Stimulated activated CD8-positive, alpha-beta memory T cell treated with anti-CD3 and anti-CD28 coated beads, Interleukin-7, amount 100 ng/mL, for 4 hours (primary cell): ENCODE data around the gene C1QTNF5.
"Not testable (repeated sequence)": the region's sequence is repeated elsewhere in the genome, so short reads cannot be mapped to it uniquely, and the experiment has no call there.

Source experiments
- DNase-seq, 2 donors: peaks; one replicate each; pipeline ENCODE4 v3.0.0-alpha.2; 2020; ENCODE audit warnings: low read depth in 2 of 2

C1QTNF5 gene, protein sequence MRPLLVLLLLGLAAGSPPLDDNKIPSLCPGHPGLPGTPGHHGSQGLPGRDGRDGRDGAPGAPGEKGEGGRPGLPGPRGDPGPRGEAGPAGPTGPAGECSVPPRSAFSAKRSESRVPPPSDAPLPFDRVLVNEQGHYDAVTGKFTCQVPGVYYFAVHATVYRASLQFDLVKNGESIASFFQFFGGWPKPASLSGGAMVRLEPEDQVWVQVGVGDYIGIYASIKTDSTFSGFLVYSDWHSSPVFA

DNA sequence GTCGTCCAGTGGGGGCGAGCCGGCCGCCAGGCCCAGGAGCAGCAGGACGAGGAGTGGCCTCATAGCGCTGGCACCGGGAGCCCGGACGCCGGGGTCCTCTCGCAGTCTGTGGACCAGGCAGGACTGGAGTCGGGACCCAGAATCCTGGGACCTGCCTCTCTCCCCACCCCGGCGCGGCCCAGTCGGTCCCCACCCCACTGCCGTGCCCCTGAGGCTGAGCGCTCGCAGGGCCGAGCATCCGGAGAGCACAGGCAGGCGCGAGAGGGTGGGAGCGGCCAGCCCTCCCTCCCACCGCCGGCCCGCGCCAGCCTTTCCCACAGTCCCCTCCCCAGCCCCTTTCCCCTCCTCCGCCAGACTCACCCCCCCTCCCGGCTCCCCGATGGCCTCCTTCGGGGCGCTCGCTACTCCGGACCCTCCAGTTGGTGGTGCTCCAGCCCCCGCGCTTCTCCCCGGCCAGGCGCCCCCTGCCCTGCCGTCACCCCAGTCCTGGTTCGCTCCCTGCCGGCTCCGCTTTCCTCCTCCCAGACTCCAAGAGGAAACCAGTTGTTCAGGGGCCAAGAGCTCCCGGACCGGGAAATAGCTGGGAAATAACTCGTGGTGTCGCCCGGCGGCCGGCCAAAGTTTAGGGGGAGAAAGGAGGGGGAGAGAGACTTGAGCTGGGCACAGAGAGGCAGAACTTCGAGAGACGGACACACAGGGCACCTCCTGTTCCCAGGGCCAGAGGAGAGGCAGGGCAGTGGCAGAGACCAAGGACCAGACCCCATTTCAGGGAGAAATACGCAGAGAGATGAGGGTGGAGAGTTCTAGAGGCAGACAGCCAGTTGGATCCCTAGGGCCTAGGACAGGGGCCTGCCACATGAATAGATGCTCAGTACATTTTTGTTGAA is at the start of gene C1QTNF5:
Gene C1QTNF5, minus strand, starts transcription at position 549 of the 887 bp plus-strand sequence. Its CDS starts 486 bp downstream, at position 63.
- DNase-seq = no peak

DNA sequence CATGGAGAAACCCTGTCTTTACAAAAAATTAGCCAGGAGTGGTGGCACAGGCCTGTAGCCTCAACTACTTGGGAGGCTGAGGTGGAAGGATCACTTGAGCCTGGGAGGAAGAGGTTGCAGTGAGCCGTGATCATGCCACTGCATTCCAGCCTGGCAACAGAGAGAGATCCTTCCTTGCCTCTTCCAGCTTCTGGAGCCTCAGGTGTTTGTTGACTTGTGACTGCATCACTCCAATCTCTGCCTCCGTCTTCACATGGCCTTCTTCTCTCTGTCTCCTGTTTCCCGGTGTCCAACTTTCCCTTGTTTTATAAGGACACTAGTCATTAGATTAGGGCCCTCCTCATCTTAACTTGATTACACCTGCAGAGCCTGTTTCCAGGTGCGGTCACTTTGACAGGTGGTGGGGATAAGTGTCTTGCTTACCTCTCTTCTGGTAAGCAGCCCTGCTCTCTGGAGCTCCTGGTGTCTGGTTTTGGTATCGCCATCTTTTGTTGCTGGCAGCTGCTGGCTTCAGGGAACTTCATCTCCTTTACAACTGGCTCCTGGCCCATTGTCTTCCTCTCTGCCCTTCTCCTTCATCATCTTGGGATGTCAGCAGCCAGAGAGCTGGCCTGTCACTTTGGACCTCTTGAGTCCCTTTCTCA is 49.0 kb upstream of the C1QTNF5 start:
- DNase-seq = no peak

DNA sequence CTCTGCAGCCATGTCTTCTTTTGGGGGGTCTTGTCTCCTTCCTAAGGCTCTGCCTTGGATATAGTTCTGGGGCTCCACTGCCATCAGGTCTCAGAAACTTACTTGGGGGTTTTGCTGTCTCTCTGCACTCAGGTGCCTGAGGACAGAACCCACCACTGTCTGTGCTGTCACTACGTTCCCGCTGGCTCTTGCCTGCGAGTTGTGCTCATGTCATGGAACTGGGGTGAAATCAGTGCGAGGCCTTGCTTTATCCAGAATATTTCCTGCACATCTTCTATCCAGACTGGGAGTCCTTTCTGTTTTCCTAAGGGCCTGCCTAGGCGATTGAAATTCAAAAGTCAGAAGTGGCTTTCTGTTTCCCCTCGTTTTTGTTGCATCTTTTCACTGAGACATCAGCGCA is 47.4 kb upstream of the C1QTNF5 start:
- no peak for DNase-seq

DNA sequence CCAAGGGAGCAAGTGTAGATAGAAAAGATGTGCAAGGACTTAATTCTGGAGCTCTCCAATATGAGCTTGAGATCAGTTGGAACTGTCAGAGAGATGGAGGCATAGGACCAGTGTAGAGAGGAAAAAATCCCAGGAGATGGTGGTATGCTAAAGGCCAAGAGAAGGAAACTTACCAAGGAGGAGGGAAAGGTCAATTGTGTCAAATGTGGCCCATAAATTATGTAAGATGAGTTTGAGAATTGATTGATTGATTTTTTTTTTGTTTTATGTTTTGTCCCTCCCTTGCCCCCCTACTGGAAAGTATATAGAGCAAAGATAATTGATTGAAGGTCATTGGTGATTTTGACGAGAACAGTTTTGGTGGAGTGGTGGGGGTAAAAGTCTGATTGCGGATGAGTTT is 43.6 kb upstream of the C1QTNF5 start:
- no peak for DNase-seq

DNA sequence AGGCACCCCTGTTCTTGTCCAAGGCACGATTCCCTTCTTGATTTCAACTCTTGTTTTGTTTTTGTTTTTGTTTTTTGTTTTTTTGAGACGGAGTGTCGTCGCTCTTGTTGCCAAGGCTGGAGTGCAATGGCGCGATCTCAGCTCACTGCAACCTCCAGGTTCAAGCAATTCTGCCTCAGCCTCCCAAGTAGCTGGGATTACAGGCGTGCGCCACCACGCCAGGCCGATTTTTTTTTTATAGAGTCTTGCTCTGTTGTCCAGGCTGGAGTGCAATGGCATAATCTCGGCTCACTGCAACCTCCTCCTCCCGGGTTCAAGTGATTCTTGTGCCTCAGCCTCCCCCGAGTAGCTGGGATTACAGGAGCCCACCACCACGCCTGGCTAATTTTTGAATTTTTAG is 41.8 kb upstream of the C1QTNF5 start:
- not testable (repeated sequence) for DNase-seq

DNA sequence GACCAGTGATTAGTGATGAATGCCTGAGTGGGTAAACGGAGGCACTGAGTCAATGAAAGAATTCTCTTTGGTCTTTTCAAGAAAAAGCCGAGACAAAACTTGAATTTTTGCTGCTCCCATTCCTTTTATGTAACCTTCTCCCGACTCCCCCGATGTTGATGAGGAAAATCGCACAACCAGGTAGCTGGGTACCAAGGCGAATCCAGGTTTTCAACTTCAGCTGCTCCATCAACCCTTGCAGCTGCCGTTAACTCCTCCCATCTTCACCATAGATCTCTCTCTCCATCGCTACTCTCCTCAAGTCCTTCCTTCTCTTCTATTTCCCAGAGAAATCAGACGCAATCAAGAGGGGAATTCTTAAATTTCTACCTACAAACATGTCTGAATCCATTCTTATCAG is 41.4 kb upstream of the C1QTNF5 start:
- DNase-seq = no peak

DNA sequence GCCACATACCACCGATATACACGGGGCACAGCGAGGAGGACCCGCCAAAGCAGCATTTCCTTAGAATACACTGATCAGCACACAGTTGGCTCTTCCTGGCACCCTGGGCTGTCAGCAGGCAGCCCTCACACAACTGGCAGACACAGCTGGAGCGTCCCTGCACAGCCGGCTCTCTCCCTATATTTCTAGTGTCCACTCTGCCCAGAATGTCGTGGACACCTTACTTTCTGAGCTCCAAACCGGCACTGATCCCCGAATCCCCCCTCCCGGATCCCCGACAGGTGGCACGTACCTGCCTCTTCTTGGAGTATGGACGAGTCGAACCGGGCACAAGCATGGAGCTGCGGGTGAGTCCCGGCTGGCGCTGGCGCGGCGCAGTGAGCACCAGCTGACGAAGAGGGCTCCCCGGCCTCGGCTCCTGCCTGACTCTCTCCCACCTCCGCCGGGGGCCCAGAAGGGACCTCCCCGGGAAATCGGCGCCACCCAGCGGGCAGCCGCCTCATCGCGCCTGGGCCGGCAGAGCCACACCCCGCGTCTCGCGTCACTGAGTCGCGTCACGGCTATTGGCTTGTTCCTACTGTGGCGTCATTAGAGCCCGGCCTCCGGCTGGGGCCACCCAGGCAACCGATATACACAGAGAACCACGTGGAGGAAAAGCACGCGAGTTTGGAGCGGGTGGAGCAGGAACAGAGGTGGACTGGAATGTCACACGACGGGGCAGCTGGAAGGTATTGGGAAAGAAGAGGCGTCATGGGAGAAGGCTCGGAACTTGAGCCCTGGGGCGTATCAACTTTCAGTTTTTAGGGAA is 40.7 kb upstream of the C1QTNF5 start, which contains the start of gene USP2:
Gene USP2, minus strand, starts transcription at position 510 of the 808 bp plus-strand sequence. CDS start 8,210 bp downstream, outside the sequence.
- DNase-seq = peak; percentile 90 to 95

DNA sequence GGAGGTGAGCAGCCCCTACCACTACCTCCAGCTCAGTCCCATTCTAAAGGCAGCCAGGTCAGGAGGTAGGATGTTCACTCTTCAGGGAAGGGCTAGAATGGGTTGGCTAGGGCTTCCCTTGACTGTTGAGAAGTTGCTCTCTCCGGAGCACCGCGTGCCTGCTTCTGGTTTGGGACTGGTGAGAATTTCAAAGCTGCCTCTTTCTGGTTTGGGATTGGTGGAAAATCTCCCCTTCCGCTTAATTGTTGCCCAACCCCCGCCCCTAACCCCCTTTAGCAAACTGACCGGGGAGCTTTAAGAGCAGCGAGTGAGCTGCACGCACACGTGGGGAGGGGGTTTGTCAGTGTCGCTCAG is 40.1 kb upstream of the C1QTNF5 start:
- DNase-seq = no peak

DNA sequence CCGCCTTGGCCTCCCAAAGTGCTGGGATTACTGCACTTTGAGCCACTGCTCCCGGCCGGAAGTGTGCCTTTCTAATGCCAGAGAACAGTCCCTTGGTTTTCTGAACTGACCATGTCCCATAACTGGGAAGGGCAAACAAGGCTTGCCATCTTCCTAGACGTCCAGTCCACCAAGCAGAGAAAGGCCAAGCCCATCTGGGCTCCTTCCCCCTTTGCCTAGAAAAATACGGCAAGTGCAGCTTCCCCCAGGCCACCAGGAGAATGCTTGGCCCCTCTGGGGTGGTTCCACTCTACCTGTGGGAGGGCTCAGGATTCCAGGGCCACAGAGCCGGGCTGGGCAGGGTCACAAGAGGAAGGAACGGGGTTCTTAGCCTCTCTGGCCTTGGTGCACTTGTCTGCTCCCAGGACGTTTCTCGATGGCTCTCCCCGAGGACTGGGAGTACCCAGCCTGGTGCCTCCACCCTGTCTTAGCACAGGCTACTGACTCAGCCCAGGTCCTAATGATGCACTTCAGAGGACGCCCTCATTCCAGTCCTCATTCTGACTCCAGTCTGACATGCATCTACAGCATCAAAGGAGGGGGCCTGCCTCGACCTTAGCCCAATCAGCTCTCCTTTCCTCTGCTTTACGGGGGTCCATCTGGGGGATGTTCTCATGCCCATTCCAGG is 39.6 kb upstream of the C1QTNF5 start:
- no peak for DNase-seq

DNA sequence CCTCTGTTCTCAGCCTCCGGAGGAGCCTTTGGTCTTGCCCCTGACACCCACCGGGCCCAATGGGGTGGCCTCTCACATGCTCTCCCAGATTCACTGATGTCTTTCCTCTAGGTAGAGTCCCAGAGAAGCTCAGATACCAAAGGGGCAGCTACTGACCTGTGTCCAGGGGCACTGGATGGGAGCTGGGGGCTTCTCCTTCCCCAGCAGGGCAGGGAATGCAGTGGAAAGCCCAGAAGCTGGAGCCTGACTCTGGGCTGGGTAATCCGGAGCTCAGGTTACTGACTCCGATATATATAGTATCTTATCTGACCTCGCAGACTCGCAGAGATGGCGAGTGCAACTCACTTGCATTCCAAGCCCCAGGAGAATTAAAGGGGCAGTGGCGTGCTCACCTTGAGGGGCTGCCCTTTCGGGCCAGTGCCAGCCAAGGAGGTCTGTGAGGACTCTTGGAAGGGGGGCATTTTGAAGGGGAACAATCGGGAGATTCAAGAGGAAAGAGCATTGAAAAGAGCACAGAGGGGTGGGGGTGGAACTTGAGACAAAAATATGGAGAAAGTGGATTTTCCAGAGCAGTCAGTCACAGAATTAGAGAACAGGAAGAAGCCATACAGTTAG is 38.3 kb upstream of the C1QTNF5 start:
- DNase-seq = no peak

DNA sequence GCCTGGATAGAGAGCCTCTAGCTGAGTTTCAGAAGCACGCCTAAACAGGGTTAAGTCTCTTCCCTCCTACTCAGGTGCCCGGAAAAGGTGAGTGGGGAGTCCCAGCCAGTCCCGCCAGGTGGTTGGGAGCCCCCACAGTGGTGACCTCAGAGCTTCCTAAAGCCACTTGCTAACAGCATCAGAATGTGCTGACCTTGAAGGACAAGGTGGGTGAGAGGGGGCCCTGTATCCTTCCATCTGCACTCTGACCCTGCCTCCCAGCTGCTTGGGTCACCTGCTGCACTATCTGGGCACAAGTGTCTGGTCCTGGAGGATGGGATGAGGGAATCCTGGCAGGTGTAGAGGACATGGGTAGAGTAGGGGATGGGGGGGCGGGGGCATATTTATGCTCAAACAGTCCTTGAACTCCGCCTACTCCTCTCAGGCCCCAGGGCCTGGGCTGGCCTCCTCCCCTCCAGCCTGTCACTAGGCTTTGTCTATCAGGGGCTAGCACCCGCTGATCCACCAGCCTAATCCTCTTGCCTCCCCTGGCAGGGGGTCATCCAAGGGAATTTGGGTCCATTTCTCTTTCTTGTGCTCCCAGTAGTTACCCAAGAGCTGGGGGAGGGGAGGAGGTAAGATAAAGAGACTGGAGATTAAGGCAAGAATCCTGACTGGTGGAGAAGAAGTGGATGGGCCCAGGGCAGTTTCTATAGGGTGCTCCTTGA is 37.4 kb upstream of the C1QTNF5 start:
- no peak for DNase-seq

DNA sequence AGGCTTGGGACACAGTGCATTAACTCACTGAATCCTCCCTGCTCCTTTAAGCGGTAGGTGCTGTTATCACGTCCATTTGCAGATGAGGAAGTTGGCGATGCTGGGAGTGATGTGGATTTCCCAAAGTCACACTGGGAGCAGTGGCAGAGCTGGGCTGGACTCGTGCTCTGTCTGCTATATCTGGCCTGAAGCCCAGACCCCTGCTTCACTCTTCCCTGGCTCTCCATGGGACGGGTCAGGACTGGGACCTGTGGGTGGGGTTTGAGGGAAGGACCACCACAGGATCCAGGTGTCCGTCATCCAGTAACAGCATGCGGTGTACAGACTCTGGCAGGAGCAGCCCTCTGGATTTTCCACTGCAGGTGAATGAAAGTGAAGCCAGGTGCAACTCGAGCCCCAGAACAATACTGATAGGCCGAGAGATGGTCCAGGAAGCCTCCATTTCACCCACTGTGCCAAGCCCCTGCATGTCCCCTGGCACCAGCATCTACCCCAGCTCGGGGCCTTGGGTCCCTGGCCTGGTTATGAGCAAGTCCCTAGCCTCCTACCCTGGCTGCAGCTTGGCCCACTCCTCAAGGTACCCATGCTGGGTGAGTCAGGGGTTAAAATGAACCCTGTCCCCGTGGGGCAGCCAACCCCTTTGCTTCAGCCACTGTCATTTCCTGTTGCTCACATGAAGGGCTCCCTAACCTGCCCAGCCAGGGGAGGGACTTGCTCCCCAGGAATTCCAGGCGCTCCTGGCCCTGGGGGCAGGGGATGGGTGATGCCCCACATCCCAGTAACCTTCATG is 36.6 kb upstream of the C1QTNF5 start:
- DNase-seq = no peak

DNA sequence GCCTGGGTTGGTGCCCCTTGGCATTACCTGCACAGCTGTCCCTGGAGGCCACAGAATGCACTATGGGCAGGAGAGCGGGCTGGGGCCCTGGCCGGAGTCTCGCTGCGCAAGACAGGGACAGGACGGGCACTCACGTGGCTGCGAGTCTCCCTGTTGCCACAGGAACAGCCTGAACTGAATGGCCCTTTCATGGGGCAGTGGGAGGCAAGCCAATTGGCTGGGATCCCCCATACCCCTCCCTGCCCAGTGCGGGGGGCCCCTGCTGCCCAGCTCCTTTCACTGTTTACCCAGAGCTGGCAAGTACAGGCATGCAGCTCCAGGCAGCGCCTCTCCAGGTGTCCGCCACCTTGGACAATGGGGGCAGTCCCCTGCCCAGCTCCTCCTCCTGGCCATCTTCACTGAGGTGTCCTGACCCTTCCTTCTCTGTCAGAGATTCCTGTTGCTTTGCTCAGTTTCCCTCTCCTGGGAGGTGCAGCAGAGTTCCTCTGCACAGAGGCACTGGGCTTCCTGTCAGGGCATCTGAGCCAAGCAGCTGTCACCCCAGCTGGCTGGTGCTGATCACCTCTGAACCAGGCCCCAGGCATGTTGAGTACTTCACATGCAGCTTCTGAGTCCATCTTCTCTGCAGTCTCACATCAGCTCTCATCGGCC is 35.6 kb upstream of the C1QTNF5 start:
- DNase-seq = no peak

DNA sequence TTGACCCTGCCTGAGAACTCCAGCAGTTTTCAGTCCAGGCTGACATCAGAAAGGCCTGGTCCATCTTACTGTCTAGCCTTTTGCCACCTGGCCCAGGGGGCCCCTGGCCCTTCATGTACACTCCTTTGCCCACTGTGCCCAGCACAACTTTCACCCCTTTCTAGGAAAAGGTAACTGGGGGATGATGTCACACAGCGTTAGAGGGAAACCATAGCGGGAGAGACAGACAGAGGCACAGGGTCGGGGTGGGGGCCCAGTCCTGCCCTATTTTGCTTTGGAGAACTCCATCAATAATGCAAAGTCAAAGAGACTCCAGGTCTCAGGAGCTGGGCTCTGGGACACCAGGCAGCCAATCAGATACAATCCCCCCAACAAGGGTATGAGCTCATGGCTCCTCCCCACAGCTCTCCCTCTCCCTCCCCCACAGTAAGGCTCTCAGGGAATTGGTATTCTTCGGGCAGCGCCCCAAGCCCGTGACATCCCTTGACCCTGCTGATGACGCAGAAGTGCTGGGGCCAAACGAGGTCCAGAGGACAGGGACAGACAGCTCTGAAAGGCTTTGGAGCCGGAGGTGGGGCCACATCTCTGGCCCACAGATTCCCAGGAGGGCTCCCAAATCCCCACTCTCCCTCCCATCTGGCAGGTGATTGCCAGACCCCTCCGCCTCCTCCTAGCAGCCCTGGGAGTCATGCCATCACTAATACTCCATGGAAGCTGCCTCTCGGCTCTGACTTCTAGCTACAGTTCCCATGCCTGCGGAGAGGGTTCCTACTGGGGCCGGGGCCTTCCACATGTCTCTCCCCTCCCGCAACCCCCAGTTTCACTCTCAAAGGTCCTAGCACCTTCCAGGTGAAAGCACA is 34.9 kb upstream of the C1QTNF5 start:
- no peak for DNase-seq

DNA sequence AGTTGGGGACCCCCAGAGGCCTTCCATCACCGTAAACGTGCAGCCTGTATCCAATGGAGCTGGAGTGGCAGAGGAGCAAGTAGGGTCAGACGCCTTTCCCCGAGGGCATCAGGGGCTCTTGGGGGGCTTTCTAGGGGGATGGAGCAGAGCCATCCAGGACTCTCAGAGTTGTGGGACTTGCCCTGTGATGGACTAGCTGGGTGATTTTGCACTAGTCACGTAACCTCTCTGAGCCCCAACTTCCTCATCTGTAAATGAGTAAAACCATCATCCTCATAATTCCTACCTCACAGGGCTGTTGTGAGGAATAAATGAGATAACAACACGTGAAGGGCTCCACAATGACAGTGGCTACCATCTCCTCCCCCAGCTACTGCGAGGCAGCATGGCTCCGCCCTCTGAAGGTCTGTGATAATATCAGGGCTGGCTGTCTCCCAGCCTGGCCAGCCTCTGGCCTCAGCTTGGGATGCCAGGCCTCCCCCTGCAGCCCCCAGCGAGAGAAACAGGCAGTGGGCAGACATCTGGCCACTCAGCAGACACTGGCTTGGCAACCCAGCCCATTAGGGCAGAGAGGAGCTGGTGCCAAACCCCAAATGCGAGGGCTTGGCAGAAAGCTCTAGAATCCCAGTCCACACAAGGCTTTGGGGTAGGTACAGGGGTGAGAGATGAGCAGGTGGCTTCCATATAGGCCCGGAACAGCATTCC is 34.1 kb upstream of the C1QTNF5 start:
- DNase-seq = no peak

DNA sequence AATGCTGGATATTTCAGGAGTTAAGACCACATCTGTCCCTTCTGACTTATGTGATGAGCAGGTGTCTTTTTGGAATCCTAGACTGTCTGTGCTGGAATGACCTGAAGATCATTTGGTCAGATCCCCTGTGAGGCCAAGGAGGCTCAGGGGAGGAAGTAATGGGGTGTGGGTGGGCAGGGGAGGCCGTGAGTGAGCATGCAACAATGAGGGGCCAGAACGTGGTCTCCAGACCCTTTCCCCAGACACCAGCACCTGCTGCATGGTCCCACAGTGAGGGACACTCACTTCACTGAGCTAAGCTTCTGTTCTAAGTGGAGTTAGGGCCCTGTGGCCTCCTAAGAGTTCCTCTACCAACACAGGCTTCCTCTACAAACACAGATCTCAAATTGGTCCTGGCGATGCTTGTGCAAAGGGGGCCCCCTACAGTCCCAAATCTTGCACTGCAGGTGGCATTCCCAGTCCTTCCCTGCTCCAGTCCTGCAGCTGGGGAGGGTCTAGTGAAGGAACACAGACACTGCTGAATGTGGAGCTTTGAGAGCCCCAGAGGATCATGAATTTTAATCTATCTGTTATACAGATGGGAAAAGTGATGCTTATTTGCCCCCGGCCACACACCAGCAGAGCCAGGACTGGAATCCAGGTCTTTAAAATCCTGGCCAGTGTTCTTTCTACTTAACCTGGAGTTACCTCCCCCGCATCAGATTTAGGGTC is 33.4 kb upstream of the C1QTNF5 start:
- DNase-seq = no peak
